K562 (cell line): ENCODE measurements around the gene ADAM22. TPM values are rescaled to one million over a fixed set of nuclear protein-coding genes. Genes with fewer than 3 reads are reported as not detected.
A peak's percentile ranks its signal among the peaks of the same experiment; 100 is the strongest.

ENCODE experiments used
- ATAC-seq: fragments of 200-7000 bp; cut with Tn5 transposase; 3 replicates; pipeline ENCODE4 v1.9.1; 2020; ENCODE audit warnings: moderate library complexity
- BruUV-seq: library from RNA; stranded (reverse); fragments of 400-500 nt; replicated peaks from 2 replicates; lab custom pipeline; 2021; lab: Mats Ljungman, UMichigan
- CTCF ChIA-PET: fragments of 300-600 bp; formaldehyde crosslinking; extraction: SDS; loops from one replicate; lab custom pipeline; 2021; ENCODE audit warnings: low intra/inter-chr PET ratio; lab: Yijun Ruan, JAX
- POLR2A ChIA-PET: fragments of 300-600, 350-650 bp; sonication (Branson Sonifier 250); formaldehyde crosslinking; extraction: SDS; loops from one replicate; lab custom pipeline; 2021; ENCODE audit warnings: antibody characterized with exemption, inconsistent platforms; lab: Yijun Ruan, JAX
- DNase-seq, 4 experiments: peaks; one replicate each; pipeline versions ENCODE4 v3.0.0 to v3.0.0-alpha.2; 2011 to 2018; ENCODE audit warnings: low spot score in 3 of 4, mixed read lengths in 3 of 4; ENCODE audit errors: extremely low read depth in 1 of 4
- FAIRE-seq: peaks from 2 replicates; lab custom pipeline; 2011; peaks lifted over from hg19 to GRCh38; lab: Jason Lieb, UNC
- H2AFZ ChIP-seq: 2 replicates; pipeline ENCODE4 v1.6.0; 2011; ENCODE audit warnings: low read depth, low read length, control low read depth, inconsistent platforms
- H3K27ac ChIP-seq: fragments of 200-600 bp; 3 replicates; pipeline ENCODE4 v1.8.0; 2011; ENCODE audit warnings: low read depth, mild to moderate bottlenecking, control low read depth, inconsistent platforms, low read length, moderate library complexity, mixed read lengths; ENCODE audit errors: extremely low read depth
- H3K27me3 ChIP-seq, 2 experiments: fragments of 300-600 bp in 1 of 2; 2 replicates in 1 of 2; 3 replicates in 1 of 2; pipeline versions ENCODE4 v1.6.0 to v1.8.0; 2011; ENCODE audit warnings: inconsistent platforms in 2 of 2, low read length in 2 of 2, mild to moderate bottlenecking in 1 of 2, mixed read lengths in 1 of 2, moderate library complexity in 1 of 2; ENCODE audit not compliant: control insufficient read depth in 2 of 2, insufficient read depth in 2 of 2
- H3K36me3 ChIP-seq: fragments of 300-600 bp; 3 replicates; pipeline ENCODE4 v1.8.0; 2011; ENCODE audit warnings: mild to moderate bottlenecking, low read length, inconsistent platforms; ENCODE audit not compliant: control insufficient read depth, insufficient read depth
- H3K4me1 ChIP-seq, 2 experiments: fragments of 200-600 bp in 1 of 2; replicated peaks in 1 of 2; 2 replicates in 1 of 2; 3 replicates in 1 of 2; pipeline versions ENCODE4 v1.5.1 to v1.8.0; 2011; ENCODE audit warnings: inconsistent platforms in 2 of 2, low read length in 2 of 2, mild to moderate bottlenecking in 1 of 2, mixed read lengths in 1 of 2, moderate library complexity in 1 of 2; ENCODE audit not compliant: control insufficient read depth in 2 of 2, insufficient read depth in 2 of 2
- H3K4me2 ChIP-seq: 2 replicates; pipeline ENCODE4 v1.6.1; 2011; ENCODE audit warnings: low read length, control low read depth, inconsistent platforms, mixed read lengths; ENCODE audit not compliant: insufficient read depth
- H3K4me3 ChIP-seq: fragments of 200-600 bp; sonication (generic), shearing (Covaris generic); 2 replicates; pipeline ENCODE4 v1.5.1; 2016; ENCODE audit warnings: control low read depth, inconsistent platforms
- H3K79me2 ChIP-seq: fragments of 200-600 bp; 3 replicates; pipeline ENCODE4 v1.8.0; 2011; ENCODE audit warnings: low read length, inconsistent platforms; ENCODE audit not compliant: control insufficient read depth, insufficient read depth
- H3K9ac ChIP-seq, 2 experiments: 2 replicates each; pipeline versions ENCODE4 v1.6.0 to v1.6.1; 2011; ENCODE audit warnings: low read depth in 2 of 2, low read length in 2 of 2, control low read depth in 1 of 2, inconsistent platforms in 1 of 2, mild to moderate bottlenecking in 1 of 2, mixed read lengths in 1 of 2; ENCODE audit not compliant: insufficient read depth in 1 of 2
- H3K9me1 ChIP-seq: one replicate; pipeline ENCODE4 v1.6.0; 2011; ENCODE audit warnings: inconsistent platforms, mild to moderate bottlenecking, low read length, moderate library complexity; ENCODE audit not compliant: control insufficient read depth, insufficient read depth
- H3K9me3 ChIP-seq: replicated peaks from 2 replicates; pipeline ENCODE4 v1.5.1; 2011; ENCODE audit warnings: low read depth, low read length, inconsistent platforms; ENCODE audit not compliant: control insufficient read depth, insufficient read depth
- H4K20me1 ChIP-seq: replicated peaks from 2 replicates; pipeline ENCODE4 v1.6.1; 2011; ENCODE audit warnings: low read length, inconsistent platforms, mixed read lengths; ENCODE audit not compliant: control insufficient read depth, insufficient read depth
- BCL6 ChIP-seq: fragments of 250-450 bp; sonication (Bioruptor Pico); IDR thresholded peaks from 2 replicates; pipeline ENCODE4 v1.4.0; 2020
- C11orf30 ChIP-seq: fragments of 450-650 bp; IDR thresholded peaks from 2 replicates; pipeline ENCODE4 v1.6.1; 2016; ENCODE audit warnings: low read depth, mild to moderate bottlenecking
- CAMTA2 ChIP-seq: fragments of 250-450 bp; sonication (Bioruptor Pico); conservative IDR thresholded peaks from 2 replicates; pipeline ENCODE4 v1.5.1; 2022
- CBFB ChIP-seq: sonication (generic); formaldehyde crosslinking; IDR thresholded peaks from 2 replicates; pipeline ENCODE4 v1.4.0; 2020; ENCODE audit warnings: mild to moderate bottlenecking, missing genetic modification reagents
- EP400 ChIP-seq: fragments of 450-650 bp; IDR thresholded peaks from 2 replicates; pipeline ENCODE4 v1.6.1; 2017; ENCODE audit warnings: antibody characterized with exemption, mild to moderate bottlenecking, moderate library complexity
- KLF6 ChIP-seq: fragments of 250-450 bp; sonication (Bioruptor Pico); IDR thresholded peaks from 2 replicates; pipeline ENCODE4 v1.4.0; 2020; ENCODE audit warnings: mild to moderate bottlenecking, moderate library complexity, borderline replicate concordance
- MAFF ChIP-seq: IDR thresholded peaks from 2 replicates; pipeline ENCODE4 v1.6.1; 2012; ENCODE audit warnings: low read length, improper control_type of control experiment
- MAFG ChIP-seq: fragments of 450-650 bp; conservative IDR thresholded peaks from 2 replicates; pipeline ENCODE4 v1.6.1; 2016; ENCODE audit warnings: missing genetic modification characterization, missing compliant biosample characterization
- MAFK ChIP-seq: IDR thresholded peaks from 2 replicates; pipeline ENCODE4 v1.6.1; 2011; ENCODE audit warnings: low read length, improper control_type of control experiment
- MLLT1 ChIP-seq, 2 experiments: fragments of 450-650 bp; IDR thresholded peaks; 2 replicates each; pipeline ENCODE4 v1.6.1; 2016
- ZNF316 ChIP-seq: fragments of 450-650 bp; IDR thresholded peaks from 2 replicates; pipeline ENCODE4 v1.6.1; 2016
- ZNF384 ChIP-seq: IDR thresholded peaks from 2 replicates; pipeline ENCODE4 v1.6.1; 2012; ENCODE audit warnings: low read depth, low read length, improper control_type of control experiment
- WGBS: fragments of 100-300 bp; shearing (Covaris generic); methylation state at CpG from one replicate; pipeline ENCODE4 v1.1.6; 2016; ENCODE audit warnings: low coverage, mixed read lengths; ENCODE audit not compliant: insufficient coverage; ENCODE audit errors: missing lambda C conversion rate; 5-methylcytosine and 5-hydroxymethylcytosine counted together
- in situ Hi-C: fragments of 300-500 bp; cut with MboI; formaldehyde crosslinking; loops from 4 replicates; pipeline ENCODE4 v1.15.0; 2018; ENCODE audit warnings: inconsistent platforms, mixed read lengths
- intact Hi-C: fragments of 100-400 bp; cut with micrococcal nuclease; formaldehyde crosslinking; loops from 2 replicates; pipeline ENCODE4 v1.14.2; 2022
- polyA plus RNA-seq, 8 experiments: library from polyadenylated mRNA; depleted of rRNA in 4 of 8; stranded (reverse) in 5 of 8; unstranded in 3 of 8; fragments of >200 nt; fragmentation: Nextera tagmentation in 2 of 8; fragmentation: Illumina TruSeq in 1 of 8; extraction: Ambion mirVana in 2 of 8; extraction: Trizol in 1 of 8; gene quantifications; 2 replicates each; pipeline versions ENCODE4 v1.2.1 to v1.2.3, GENCODE V29; 2011 to 2014; ENCODE audit warnings: inconsistent platforms in 1 of 8, missing spikeins in 1 of 8
- total RNA-seq, 7 experiments: library from RNA; depleted of rRNA in 6 of 7; stranded (reverse); fragments of >200 nt in 6 of 7; fragmentation: Illumina TruSeq in 2 of 7; extraction: Trizol in 2 of 7; gene quantifications; 2 replicates each; pipeline versions ENCODE4 v1.2.1 to v1.2.3, GENCODE V29; 2011 to 2021; ENCODE audit warnings: low replicate concordance in 1 of 7
- TF ChIP-seq, protein P1 (sequence below), 2 experiments: fragments of 200-800 bp in 1 of 2; sonication (Bioruptor generic) in 1 of 2; sonication (generic) in 1 of 2; formaldehyde crosslinking in 1 of 2; IDR thresholded peaks in 1 of 2; conservative IDR thresholded peaks in 1 of 2; 2 replicates each; pipeline versions ENCODE4 v1.5.0 to v1.6.1; 2016 to 2020; ENCODE audit warnings: missing compliant biosample characterization in 1 of 2, missing genetic modification characterization in 1 of 2, missing genetic modification reagents in 1 of 2
- TF ChIP-seq, protein P2 (sequence below): sonication (generic); formaldehyde crosslinking; IDR thresholded peaks from 2 replicates; pipeline ENCODE4 v1.5.0; 2020; ENCODE audit warnings: missing genetic modification reagents

ADAM22 gene
- total and polyA plus RNA-seq, 9 of the 15 experiments (the other 6 are each of a cell fraction or from before 2014, with no cell fraction given): 0.01 to 0.58 (median 0.18) TPM

DNA sequence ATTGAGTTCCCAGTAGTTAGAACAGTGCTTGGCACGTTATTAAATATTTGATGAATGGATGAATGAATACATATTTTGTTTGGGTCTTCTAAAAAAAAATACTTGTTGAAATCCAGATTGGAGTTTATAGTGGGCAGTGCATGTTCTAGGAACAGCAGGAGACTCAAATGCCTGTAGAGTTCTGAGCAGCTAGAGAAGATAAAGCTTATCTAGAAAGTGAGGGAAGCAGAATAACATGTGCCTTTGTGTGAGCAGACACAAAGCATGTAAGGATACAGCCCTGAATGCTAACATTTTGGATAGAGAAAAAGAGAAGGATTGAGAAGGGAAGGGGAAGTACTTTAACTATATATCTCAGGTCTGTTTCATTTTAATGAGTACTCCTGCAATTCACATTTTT is 213.9 kb downstream of the ADAM22 start:
- in situ Hi-C loops: no loop called here
- Histone ChIP-seq H3K27me3 (no peaks in the 10 kb centered on the region), H3K4me3 (no peak overlapping the region), H3K36me3 (no peaks in the 10 kb centered on the region), H3K9me1 (no peaks in the 10 kb centered on the region), H4K20me1 (no peaks in the 10 kb centered on the region), H3K4me2 (no peak overlapping the region), H3K79me2 (no peaks in the 10 kb centered on the region), H3K4me1 (no peaks in the 10 kb centered on the region), H3K9ac (no peak overlapping the region), H3K9me3 (no peaks in the 10 kb centered on the region), H2AFZ (no peak overlapping the region), H3K27ac (no peak overlapping the region)
- WGBS: 0% methylated on average over 1 of the region's 1 CpG
- intact Hi-C loops: no loop called here
- POLR2A ChIA-PET: interaction anchor here (0.6 kb wide), 1 partner anchor 55 kb away, joined by 4 read pairs; no protein-coding TSS in a partner anchor
- ATAC-seq (peak; percentile 42; the same call in 2 of the 3 replicates), FAIRE-seq (no peak), DNase-seq (no peak)
- BruUV-seq: no TSS peak
- TF ChIP-seq KLF6 (CRISPR knock-in tag) (no peak), CBFB (CRISPR knock-in tag) (no peak), CAMTA2 (no peak)
- CTCF ChIA-PET: no interaction called here

GRCh38 chr7:88150033-88150432 is 216.0 kb downstream of the ADAM22 start:
- no peaks in the 10 kb centered on the region for H3K4me1 ChIP-seq
- no peak overlapping the region for H3K9ac ChIP-seq
- 0% methylated on average over 4 of the region's 4 CpGs for WGBS
- intact Hi-C loops: no loop called here
- BruUV-seq: no TSS peak
- H2AFZ ChIP-seq: no peak overlapping the region
- no peak overlapping the region for H3K4me3 ChIP-seq
- no peaks in the 10 kb centered on the region for H3K27me3 ChIP-seq
- ChIA-PET POLR2A (no interaction called here), CTCF (no interaction called here)
- FAIRE-seq (no peak), DNase-seq (no peak), ATAC-seq (no peak)
- no peak overlapping the region for H3K4me2 ChIP-seq
- in situ Hi-C loops: no loop called here
- H3K79me2 ChIP-seq: no peaks in the 10 kb centered on the region
- no peaks in the 10 kb centered on the region for H4K20me1 ChIP-seq
- no peak overlapping the region for H3K27ac ChIP-seq
- H3K9me1 ChIP-seq: no peaks in the 10 kb centered on the region
- H3K36me3 ChIP-seq: no peaks in the 10 kb centered on the region
- H3K9me3 ChIP-seq: no peaks in the 10 kb centered on the region
- TF ChIP-seq EP400: no peak
- no peak for TF ChIP-seq ZNF384
- 0 out of 2 replicates have a peak, but pooled peaks have one; percentile 45 for TF ChIP-seq MAFK
- TF ChIP-seq, protein P1, sequence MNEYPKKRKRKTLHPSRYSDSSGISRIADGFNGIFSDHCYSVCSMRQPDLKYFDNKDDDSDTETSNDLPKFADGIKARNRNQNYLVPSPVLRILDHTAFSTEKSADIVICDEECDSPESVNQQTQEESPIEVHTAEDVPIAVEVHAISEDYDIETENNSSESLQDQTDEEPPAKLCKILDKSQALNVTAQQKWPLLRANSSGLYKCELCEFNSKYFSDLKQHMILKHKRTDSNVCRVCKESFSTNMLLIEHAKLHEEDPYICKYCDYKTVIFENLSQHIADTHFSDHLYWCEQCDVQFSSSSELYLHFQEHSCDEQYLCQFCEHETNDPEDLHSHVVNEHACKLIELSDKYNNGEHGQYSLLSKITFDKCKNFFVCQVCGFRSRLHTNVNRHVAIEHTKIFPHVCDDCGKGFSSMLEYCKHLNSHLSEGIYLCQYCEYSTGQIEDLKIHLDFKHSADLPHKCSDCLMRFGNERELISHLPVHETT (CRISPR knock-in tag; conservative IDR thresholded peaks at IDR 0.05 in 1 of 2, IDR thresholded peaks at IDR 0.05 in 1 of 2): no peak
- TF ChIP-seq, protein P2, sequence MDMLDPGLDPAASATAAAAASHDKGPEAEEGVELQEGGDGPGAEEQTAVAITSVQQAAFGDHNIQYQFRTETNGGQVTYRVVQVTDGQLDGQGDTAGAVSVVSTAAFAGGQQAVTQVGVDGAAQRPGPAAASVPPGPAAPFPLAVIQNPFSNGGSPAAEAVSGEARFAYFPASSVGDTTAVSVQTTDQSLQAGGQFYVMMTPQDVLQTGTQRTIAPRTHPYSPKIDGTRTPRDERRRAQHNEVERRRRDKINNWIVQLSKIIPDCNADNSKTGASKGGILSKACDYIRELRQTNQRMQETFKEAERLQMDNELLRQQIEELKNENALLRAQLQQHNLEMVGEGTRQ: no peak
- TF ChIP-seq MAFF: peak; percentile 44; the same call in 1 of the 2 replicates
- peak; percentile 43; the same call in 1 of the 2 replicates for TF ChIP-seq C11orf30
- no peak for TF ChIP-seq BCL6
- peak; percentile 54; the same call in 1 of the 2 replicates for TF ChIP-seq MAFG (tag)
- TF ChIP-seq ZNF316: peak; percentile 79
- TF ChIP-seq MLLT1 (IDR thresholded peaks at IDR 0.05): no peak
